K562 (cell line): ENCODE data around the gene RALGPS1. TPM values are rescaled to one million over a fixed set of nuclear protein-coding genes. Genes with fewer than 3 reads are reported as not detected.
A peak's percentile ranks its signal among the peaks of the same experiment; 100 is the strongest.

Source experiments
- ATAC-seq: fragments of 200-7000 bp; cut with Tn5 transposase; 3 replicates; pipeline ENCODE4 v1.9.1; 2020; ENCODE audit warnings: moderate library complexity
- BruUV-seq: library from RNA; stranded (reverse); fragments of 400-500 nt; replicated peaks from 2 replicates; lab custom pipeline; 2021; lab: Mats Ljungman, UMichigan
- CTCF ChIA-PET: fragments of 300-600 bp; formaldehyde crosslinking; extraction: SDS; loops from one replicate; lab custom pipeline; 2021; ENCODE audit warnings: low intra/inter-chr PET ratio; lab: Yijun Ruan, JAX
- POLR2A ChIA-PET: fragments of 300-600, 350-650 bp; sonication (Branson Sonifier 250); formaldehyde crosslinking; extraction: SDS; loops from one replicate; lab custom pipeline; 2021; ENCODE audit warnings: antibody characterized with exemption, inconsistent platforms; lab: Yijun Ruan, JAX
- DNase-seq, 4 experiments: peaks; one replicate each; pipeline versions ENCODE4 v3.0.0 to v3.0.0-alpha.2; 2011 to 2018; ENCODE audit warnings: low spot score in 3 of 4, mixed read lengths in 3 of 4; ENCODE audit errors: extremely low read depth in 1 of 4
- FAIRE-seq: peaks from 2 replicates; lab custom pipeline; 2011; peaks lifted over from hg19 to GRCh38; lab: Jason Lieb, UNC
- H2AFZ ChIP-seq: 2 replicates; pipeline ENCODE4 v1.6.0; 2011; ENCODE audit warnings: low read depth, low read length, control low read depth, inconsistent platforms
- H3K27ac ChIP-seq: fragments of 200-600 bp; 3 replicates; pipeline ENCODE4 v1.8.0; 2011; ENCODE audit warnings: low read depth, mild to moderate bottlenecking, control low read depth, inconsistent platforms, low read length, moderate library complexity, mixed read lengths; ENCODE audit errors: extremely low read depth
- H3K27me3 ChIP-seq, 2 experiments: fragments of 300-600 bp in 1 of 2; 2 replicates in 1 of 2; 3 replicates in 1 of 2; pipeline versions ENCODE4 v1.6.0 to v1.8.0; 2011; ENCODE audit warnings: inconsistent platforms in 2 of 2, low read length in 2 of 2, mild to moderate bottlenecking in 1 of 2, mixed read lengths in 1 of 2, moderate library complexity in 1 of 2; ENCODE audit not compliant: control insufficient read depth in 2 of 2, insufficient read depth in 2 of 2
- H3K36me3 ChIP-seq: fragments of 300-600 bp; 3 replicates; pipeline ENCODE4 v1.8.0; 2011; ENCODE audit warnings: mild to moderate bottlenecking, low read length, inconsistent platforms; ENCODE audit not compliant: control insufficient read depth, insufficient read depth
- H3K4me1 ChIP-seq, 2 experiments: fragments of 200-600 bp in 1 of 2; replicated peaks in 1 of 2; 2 replicates in 1 of 2; 3 replicates in 1 of 2; pipeline versions ENCODE4 v1.5.1 to v1.8.0; 2011; ENCODE audit warnings: inconsistent platforms in 2 of 2, low read length in 2 of 2, mild to moderate bottlenecking in 1 of 2, mixed read lengths in 1 of 2, moderate library complexity in 1 of 2; ENCODE audit not compliant: control insufficient read depth in 2 of 2, insufficient read depth in 2 of 2
- H3K4me2 ChIP-seq: 2 replicates; pipeline ENCODE4 v1.6.1; 2011; ENCODE audit warnings: low read length, control low read depth, inconsistent platforms, mixed read lengths; ENCODE audit not compliant: insufficient read depth
- H3K4me3 ChIP-seq: fragments of 200-600 bp; sonication (generic), shearing (Covaris generic); 2 replicates; pipeline ENCODE4 v1.5.1; 2016; ENCODE audit warnings: control low read depth, inconsistent platforms
- H3K79me2 ChIP-seq: fragments of 200-600 bp; 3 replicates; pipeline ENCODE4 v1.8.0; 2011; ENCODE audit warnings: low read length, inconsistent platforms; ENCODE audit not compliant: control insufficient read depth, insufficient read depth
- H3K9ac ChIP-seq, 2 experiments: 2 replicates each; pipeline versions ENCODE4 v1.6.0 to v1.6.1; 2011; ENCODE audit warnings: low read depth in 2 of 2, low read length in 2 of 2, control low read depth in 1 of 2, inconsistent platforms in 1 of 2, mild to moderate bottlenecking in 1 of 2, mixed read lengths in 1 of 2; ENCODE audit not compliant: insufficient read depth in 1 of 2
- H3K9me1 ChIP-seq: one replicate; pipeline ENCODE4 v1.6.0; 2011; ENCODE audit warnings: inconsistent platforms, mild to moderate bottlenecking, low read length, moderate library complexity; ENCODE audit not compliant: control insufficient read depth, insufficient read depth
- H3K9me3 ChIP-seq: replicated peaks from 2 replicates; pipeline ENCODE4 v1.5.1; 2011; ENCODE audit warnings: low read depth, low read length, inconsistent platforms; ENCODE audit not compliant: control insufficient read depth, insufficient read depth
- H4K20me1 ChIP-seq: replicated peaks from 2 replicates; pipeline ENCODE4 v1.6.1; 2011; ENCODE audit warnings: low read length, inconsistent platforms, mixed read lengths; ENCODE audit not compliant: control insufficient read depth, insufficient read depth
- C11orf30 ChIP-seq: fragments of 450-650 bp; IDR thresholded peaks from 2 replicates; pipeline ENCODE4 v1.6.1; 2016; ENCODE audit warnings: low read depth, mild to moderate bottlenecking
- RNF2 ChIP-seq: sonication (generic); IDR thresholded peaks from 2 replicates; pipeline ENCODE4 v1.6.1; 2016
- TRIM28 ChIP-seq: fragments of 450-650 bp; IDR thresholded peaks from 2 replicates; pipeline ENCODE4 v1.6.1; 2017
- ZBTB7A ChIP-seq: IDR thresholded peaks from 2 replicates; pipeline ENCODE4 v1.6.1; 2011; ENCODE audit warnings: low read depth, mild to moderate bottlenecking, low read length, moderate library complexity, borderline replicate concordance; ENCODE audit not compliant: control insufficient read depth
- ZNF197 ChIP-seq: fragments of 200-800 bp; sonication (Bioruptor generic); IDR thresholded peaks from 2 replicates; pipeline ENCODE4 v1.6.1; 2016; ENCODE audit warnings: low read depth, missing genetic modification characterization, missing compliant biosample characterization
- WGBS: fragments of 100-300 bp; shearing (Covaris generic); methylation state at CpG from one replicate; pipeline ENCODE4 v1.1.6; 2016; ENCODE audit warnings: low coverage, mixed read lengths; ENCODE audit not compliant: insufficient coverage; ENCODE audit errors: missing lambda C conversion rate; 5-methylcytosine and 5-hydroxymethylcytosine counted together
- in situ Hi-C: fragments of 300-500 bp; cut with MboI; formaldehyde crosslinking; loops from 4 replicates; pipeline ENCODE4 v1.15.0; 2018; ENCODE audit warnings: inconsistent platforms, mixed read lengths
- intact Hi-C: fragments of 100-400 bp; cut with micrococcal nuclease; formaldehyde crosslinking; loops from 2 replicates; pipeline ENCODE4 v1.14.2; 2022
- polyA plus RNA-seq, 8 experiments: library from polyadenylated mRNA; depleted of rRNA in 4 of 8; stranded (reverse) in 5 of 8; unstranded in 3 of 8; fragments of >200 nt; fragmentation: Nextera tagmentation in 2 of 8; fragmentation: Illumina TruSeq in 1 of 8; extraction: Ambion mirVana in 2 of 8; extraction: Trizol in 1 of 8; gene quantifications; 2 replicates each; pipeline versions ENCODE4 v1.2.1 to v1.2.3, GENCODE V29; 2011 to 2014; ENCODE audit warnings: inconsistent platforms in 1 of 8, missing spikeins in 1 of 8
- total RNA-seq, 7 experiments: library from RNA; depleted of rRNA in 6 of 7; stranded (reverse); fragments of >200 nt in 6 of 7; fragmentation: Illumina TruSeq in 2 of 7; extraction: Trizol in 2 of 7; gene quantifications; 2 replicates each; pipeline versions ENCODE4 v1.2.1 to v1.2.3, GENCODE V29; 2011 to 2021; ENCODE audit warnings: low replicate concordance in 1 of 7
- TF ChIP-seq, protein P1 (sequence below): fragments of 450-650 bp; IDR thresholded peaks from 2 replicates; pipeline ENCODE4 v1.6.1; 2018; ENCODE audit not compliant: partially characterized antibody

Gene RALGPS1
- total and polyA plus RNA-seq, 9 of the 15 experiments (the other 6 are each of a cell fraction or from before 2014, with no cell fraction given): 0.04 to 2.6 (median 1.5) TPM

DNA sequence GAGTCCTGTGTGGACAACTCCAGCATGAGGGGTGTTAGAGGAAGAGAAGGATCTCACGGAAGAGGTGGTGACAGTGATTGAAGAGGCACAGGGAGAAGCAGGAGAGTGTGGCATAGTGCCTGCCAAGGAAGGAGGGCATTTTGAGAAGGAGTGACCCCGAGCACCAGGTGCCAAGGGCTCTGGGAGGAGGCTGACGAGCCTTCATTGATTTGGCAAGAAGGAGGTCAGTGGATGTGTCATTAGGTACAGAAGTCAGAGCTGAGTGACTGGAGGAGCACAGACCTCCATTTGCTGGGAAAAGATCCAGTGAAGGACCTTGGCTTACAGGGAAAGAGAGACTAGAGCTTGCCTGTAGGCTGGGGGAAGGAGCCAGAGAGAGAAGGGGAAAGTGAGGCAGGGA is 278.2 kb downstream of the RALGPS1 start:
- ChIA-PET POLR2A (interaction anchor here (0.6 to 0.7 kb wide), 2 partner anchors 103 to 239 kb away, joined by 3 read pairs; no protein-coding TSS in a partner anchor), CTCF (no interaction called here)
- ATAC-seq (no peak), FAIRE-seq (no peak), DNase-seq (no peak)
- WGBS: 4% methylated on average over 3 of the region's 3 CpGs
- Histone ChIP-seq H3K27me3 (peaks cover 2 to 61% of the 10 kb centered on the region in 2 experiments; a peak in 3 of 5 replicates), H3K36me3 (no peaks in the 10 kb centered on the region), H3K9me1 (no peaks in the 10 kb centered on the region), H4K20me1 (no peaks in the 10 kb centered on the region; the same call in 1 of the 2 replicates), H2AFZ (no peak overlapping the region), H3K9me3 (no peaks in the 10 kb centered on the region), H3K4me2 (no peak overlapping the region), H3K9ac (no peak overlapping the region), H3K4me3 (no peak overlapping the region), H3K4me1 (peaks cover 0 to 3% of the 10 kb centered on the region in 2 experiments; a peak in 2 of 5 replicates), H3K79me2 (no peaks in the 10 kb centered on the region), H3K27ac (no peak overlapping the region)
- in situ Hi-C loops (no loop called here), intact Hi-C loops (no loop called here)
- no TSS peak for BruUV-seq
- TF ChIP-seq TRIM28 (no peak), RNF2 (no peak), ZBTB7A (no peak), C11orf30 (no peak)

DNA sequence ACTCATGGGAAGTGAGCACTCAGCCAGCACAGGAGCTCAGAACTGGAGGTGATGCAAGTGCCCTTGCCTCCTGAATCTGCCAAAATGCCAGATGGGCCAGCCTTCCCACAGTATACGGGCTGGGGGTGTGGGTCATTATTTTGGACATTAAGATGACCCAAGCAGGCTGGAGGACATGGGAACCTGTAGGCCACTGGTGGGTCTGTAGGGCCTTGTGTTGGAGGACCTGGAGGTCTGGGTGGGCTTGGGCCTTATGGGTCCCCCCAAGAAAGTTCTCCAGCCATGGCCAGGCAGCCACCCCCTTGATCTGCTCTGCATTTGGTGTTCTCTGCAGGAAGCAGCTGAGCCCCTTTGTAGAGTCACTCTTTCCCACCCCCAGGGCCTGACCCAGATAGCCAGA is 278.9 kb downstream of the RALGPS1 start:
- no peaks in the 10 kb centered on the region; the same call in none of the 2 replicates for H4K20me1 ChIP-seq
- no peaks in the 10 kb centered on the region for H3K9me3 ChIP-seq
- H3K4me2 ChIP-seq: no peak overlapping the region
- H3K79me2 ChIP-seq: no peaks in the 10 kb centered on the region
- intact Hi-C loops (no loop called here), in situ Hi-C loops (no loop called here)
- peaks cover 2 to 60% of the 10 kb centered on the region in 2 experiments; a peak in 3 of 5 replicates for H3K27me3 ChIP-seq
- WGBS: 7% methylated on average over 1 of the region's 1 CpG
- H3K36me3 ChIP-seq: no peaks in the 10 kb centered on the region
- H3K4me1 ChIP-seq: 0 out of 5 replicates have a peak, but pooled peaks cover 0 to 3% of the 10 kb centered on the region in 2 experiments
- H3K27ac ChIP-seq: no peak overlapping the region
- TF ChIP-seq ZNF197 (CRISPR knock-in tag): no peak
- TF ChIP-seq, protein P1, sequence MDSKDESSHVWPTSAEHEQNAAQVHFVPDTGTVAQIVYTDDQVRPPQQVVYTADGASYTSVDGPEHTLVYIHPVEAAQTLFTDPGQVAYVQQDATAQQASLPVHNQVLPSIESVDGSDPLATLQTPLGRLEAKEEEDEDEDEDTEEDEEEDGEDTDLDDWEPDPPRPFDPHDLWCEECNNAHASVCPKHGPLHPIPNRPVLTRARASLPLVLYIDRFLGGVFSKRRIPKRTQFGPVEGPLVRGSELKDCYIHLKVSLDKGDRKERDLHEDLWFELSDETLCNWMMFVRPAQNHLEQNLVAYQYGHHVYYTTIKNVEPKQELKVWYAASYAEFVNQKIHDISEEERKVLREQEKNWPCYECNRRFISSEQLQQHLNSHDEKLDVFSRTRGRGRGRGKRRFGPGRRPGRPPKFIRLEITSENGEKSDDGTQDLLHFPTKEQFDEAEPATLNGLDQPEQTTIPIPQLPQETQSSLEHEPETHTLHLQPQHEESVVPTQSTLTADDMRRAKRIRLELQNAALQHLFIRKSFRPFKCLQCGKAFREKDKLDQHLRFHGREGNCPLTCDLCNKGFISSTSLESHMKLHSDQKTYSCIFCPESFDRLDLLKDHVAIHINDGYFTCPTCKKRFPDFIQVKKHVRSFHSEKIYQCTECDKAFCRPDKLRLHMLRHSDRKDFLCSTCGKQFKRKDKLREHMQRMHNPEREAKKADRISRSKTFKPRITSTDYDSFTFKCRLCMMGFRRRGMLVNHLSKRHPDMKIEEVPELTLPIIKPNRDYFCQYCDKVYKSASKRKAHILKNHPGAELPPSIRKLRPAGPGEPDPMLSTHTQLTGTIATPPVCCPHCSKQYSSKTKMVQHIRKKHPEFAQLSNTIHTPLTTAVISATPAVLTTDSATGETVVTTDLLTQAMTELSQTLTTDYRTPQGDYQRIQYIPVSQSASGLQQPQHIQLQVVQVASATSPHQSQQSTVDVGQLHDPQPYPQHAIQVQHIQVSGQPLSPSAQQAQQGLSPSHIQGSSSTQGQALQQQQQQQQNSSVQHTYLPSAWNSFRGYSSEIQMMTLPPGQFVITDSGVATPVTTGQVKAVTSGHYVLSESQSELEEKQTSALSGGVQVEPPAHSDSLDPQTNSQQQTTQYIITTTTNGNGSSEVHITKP: peak; percentile 41
- TF ChIP-seq, all 486 proteins: peak for 1
- Histone ChIP-seq H3K9me1 (no peaks in the 10 kb centered on the region), H2AFZ (no peak overlapping the region), H3K9ac (0 out of 4 replicates have a peak overlapping the region, but pooled peaks of 1 of the 2 experiments have one; percentile 8), H3K4me3 (no peak overlapping the region)
- ATAC-seq (no peak), DNase-seq (no peak), FAIRE-seq (no peak)
- ChIA-PET POLR2A (no interaction called here), CTCF (no interaction called here)
- BruUV-seq: no TSS peak
